ENCODE measurements around the gene CLECL1.
"Not testable (repeated sequence)": the region's sequence is repeated elsewhere in the genome, so short reads cannot be mapped to it uniquely, and the experiment has no call there.

Gene CLECL1

DNA sequence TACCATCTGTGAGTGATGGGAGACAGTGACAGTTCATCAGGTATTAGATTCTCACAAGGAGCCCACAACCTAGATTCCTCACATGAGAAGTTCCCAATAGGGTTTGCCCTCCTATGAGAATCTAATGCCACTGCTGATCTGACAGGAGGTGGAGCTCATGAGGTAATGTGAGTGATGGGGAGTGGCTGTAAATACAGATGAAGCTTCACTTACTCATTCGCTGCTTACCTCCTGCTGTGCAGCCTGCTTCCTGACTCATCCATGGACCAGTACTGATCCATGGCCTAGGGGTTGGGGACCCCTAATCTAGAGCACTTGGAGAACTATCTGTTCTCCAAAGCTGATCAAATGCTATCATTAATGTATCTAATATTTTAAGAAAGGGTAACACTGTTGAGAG, 45.7 kb downstream of the CLECL1 start:
- no peak for DNase-seq

GRCh38 chr12:9685915-9686314, 47.0 kb downstream of the CLECL1 start:
- no peak for DNase-seq

DNA sequence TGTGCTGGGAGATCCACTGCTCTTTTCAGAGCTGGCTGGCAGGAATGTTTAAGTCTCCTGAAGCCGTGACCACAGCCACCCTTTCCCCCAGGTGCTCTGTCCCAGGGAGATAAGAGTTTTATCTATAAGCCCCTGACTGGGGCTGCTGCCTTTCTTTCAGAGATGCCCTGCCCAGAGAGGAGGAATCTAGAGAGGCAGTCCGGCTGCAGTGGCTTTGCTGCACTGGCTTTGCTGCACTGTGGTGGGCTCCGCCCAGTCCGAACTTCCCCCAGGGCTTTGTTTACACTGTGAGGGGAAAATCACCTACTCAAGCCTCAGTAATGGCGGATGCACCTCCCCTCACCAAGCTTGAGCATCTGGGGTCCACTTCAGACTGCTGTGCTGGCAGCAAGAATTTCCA, 47.5 kb downstream of the CLECL1 start:
- not testable (repeated sequence) for DNase-seq

DNA sequence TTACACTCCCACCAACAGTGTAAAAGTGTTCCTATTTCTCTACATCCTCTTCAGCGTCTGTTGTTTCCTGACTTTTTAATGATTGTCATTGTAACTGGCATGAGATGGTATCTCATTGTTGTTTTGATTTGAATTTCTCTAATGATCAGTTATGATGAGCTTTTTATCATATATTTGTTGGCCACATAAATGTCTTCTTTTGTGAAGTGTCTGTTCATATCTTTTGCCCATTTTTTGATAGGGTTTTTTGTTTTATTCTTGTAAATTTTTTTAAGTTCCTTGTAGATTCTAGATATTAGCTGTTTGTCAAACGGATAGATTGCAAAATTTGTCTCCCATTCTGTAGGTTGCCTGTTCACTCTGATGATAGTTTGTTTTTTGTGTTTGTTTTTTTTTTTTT, 49.9 kb downstream of the CLECL1 start:
- not testable (repeated sequence) for DNase-seq

DNA sequence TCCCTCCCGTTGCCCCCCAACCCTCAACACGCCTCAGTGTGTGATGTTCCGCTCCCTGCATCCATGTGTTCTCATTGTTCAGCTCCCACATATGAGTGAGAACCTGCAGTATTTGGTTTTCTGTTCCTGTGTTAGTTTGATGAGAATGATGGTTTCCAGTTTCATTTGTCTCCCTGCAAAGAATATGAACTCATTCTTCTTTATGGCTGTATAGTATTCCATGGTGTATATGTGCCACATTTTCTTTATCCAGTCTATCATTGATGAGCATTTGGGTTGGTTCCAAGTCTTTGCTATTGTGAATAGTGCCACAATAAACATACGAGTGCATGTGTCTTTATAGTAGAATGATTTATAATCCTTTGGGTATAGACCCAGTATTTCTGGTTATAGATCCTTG, 50.4 kb downstream of the CLECL1 start:
- DNase-seq = not testable (repeated sequence)

- no peak for DNase-seq
These were observed 58.7 kb downstream of the CLECL1 start for GRCh38 chr12:9674226-9674590.

DNA sequence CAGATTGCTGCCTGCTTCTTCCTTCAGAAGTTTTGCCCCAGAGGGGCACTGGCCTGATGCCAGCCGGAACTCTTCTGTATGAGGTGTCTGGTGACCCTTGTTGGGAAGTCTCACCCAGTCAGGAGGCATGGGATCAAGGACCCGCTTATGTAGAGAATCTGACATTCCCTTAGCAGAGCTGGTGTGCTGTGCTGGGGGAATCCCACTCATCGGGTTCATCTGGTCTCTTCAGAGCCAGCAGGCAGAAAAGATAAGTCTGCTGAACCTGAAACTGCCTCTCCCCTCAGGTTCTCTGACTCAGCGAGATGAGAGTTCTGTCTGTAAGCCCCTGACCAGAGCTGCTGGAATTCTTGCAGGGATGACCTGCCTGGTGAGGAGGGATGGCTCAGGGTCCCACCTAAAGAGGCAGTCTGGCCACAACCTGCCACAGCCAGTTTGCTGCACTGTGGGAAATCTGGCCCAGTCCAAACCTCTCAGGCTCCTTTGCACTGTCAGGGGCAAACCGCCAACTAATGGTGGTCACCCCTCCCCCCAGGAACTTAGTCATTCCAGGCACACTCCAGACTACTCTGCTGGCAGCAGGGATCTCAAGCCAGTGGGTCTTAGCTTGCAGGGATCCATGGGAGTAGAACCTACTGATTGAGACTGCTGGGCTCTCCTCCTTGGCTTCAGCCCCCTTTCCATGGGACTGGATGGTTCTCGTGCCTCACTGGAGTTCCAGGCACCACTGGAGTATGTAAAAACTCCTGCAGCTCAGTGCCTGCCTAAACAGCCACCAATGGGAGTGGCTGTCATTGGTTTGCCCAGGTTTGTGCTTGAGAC, 59.3 kb downstream of the CLECL1 start:
- no peak for DNase-seq

Measured in NCI-H774 (cell line).